Stimulated activated CD4-positive, alpha-beta T cell treated with anti-CD3 and anti-CD28 coated beads, Interleukin-12 subunit alpha, Interleukin-12 subunit beta, amount 100 ng/mL, for 4 hours (primary cell): ENCODE results near the gene SAFB2.

ENCODE experiments used
- DNase-seq: peaks from one replicate; pipeline ENCODE4 v3.0.0-alpha.2; 2020

SAFB2 gene

DNA sequence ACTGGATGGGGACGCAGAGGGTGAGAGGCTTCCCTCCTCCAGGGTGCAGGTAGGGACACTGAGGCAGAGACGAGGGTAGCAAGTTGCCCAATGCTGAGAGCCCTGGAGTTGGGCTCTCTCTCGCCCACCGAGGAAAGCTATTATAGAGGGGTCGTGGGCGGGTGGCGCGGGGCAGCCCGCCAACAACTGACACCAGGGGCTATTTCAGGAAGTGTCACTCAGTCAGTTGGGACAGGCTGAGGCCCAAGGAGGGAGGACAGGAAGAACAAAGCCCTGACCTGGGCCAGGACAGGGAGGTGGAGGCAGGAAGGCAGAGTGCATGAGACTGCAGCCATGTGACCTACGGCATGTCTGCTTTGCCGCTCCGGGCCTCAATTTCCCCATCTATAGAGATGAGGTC is 84.7 kb downstream of the SAFB2 start:
- no peak for DNase-seq
